Nephron (organoid): ENCODE results near the gene GAB1.
A peak's percentile ranks its signal among the peaks of the same experiment; 100 is the strongest.

ENCODE experiments used
- H3K27ac Mint-ChIP-seq, 3 experiments: 2 replicates each; pipeline ENCODE4 v1.8.0; 2020; ENCODE audit warnings: mixed read lengths in 3 of 3, mild to moderate bottlenecking in 2 of 3, moderate library complexity in 1 of 3
- H3K27me3 Mint-ChIP-seq: 2 replicates; pipeline ENCODE4 v1.8.0; 2021; ENCODE audit warnings: low read depth, mild to moderate bottlenecking, moderate library complexity, mixed read lengths
- H3K36me3 Mint-ChIP-seq: 2 replicates; pipeline ENCODE4 v1.8.0; 2020; ENCODE audit warnings: low read depth, mixed read lengths
- H3K4me1 Mint-ChIP-seq: 2 replicates; pipeline ENCODE4 v1.8.0; 2020; ENCODE audit warnings: mixed read lengths
- H3K4me3 Mint-ChIP-seq, 3 experiments: 2 replicates each; pipeline ENCODE4 v1.8.0; 2020; ENCODE audit warnings: mild to moderate bottlenecking in 3 of 3, mixed read lengths in 3 of 3, moderate library complexity in 2 of 3
- H3K9me3 Mint-ChIP-seq: 2 replicates; pipeline ENCODE4 v1.8.0; 2020; ENCODE audit warnings: mixed read lengths
- CTCF ChIP-seq, 3 experiments: fragments of 200-600 bp; sonication (generic); IDR thresholded peaks; one replicate each; pipeline ENCODE4 v1.5.0; 2021; ENCODE audit warnings: antibody characterized with exemption in 3 of 3; ENCODE audit not compliant: unreplicated experiment in 3 of 3

Gene GAB1

GRCh38 chr4:143384381-143384994 is 47.8 kb downstream of the GAB1 start:
- no peaks in the 10 kb centered on the region for H3K27me3 Mint-ChIP-seq

GRCh38 chr4:143386812-143387211 is 50.1 kb downstream of the GAB1 start:
- Mint-ChIP-seq H3K36me3 (no peaks in the 10 kb centered on the region), H3K4me3 (no peak overlapping the region), H3K27me3 (no peaks in the 10 kb centered on the region), H3K4me1 (peaks cover 69% of the 10 kb centered on the region), H3K27ac (no peak overlapping the region), H3K9me3 (no peaks in the 10 kb centered on the region)
- TF ChIP-seq CTCF (IDR thresholded peaks at IDR 0.05; ENCODE audit: unreplicated experiment in 3 of 3): no peak

More at GRCh38 chr4:143384381-143384994, 47.8 kb downstream of the GAB1 start:
- H3K4me1 Mint-ChIP-seq: peaks cover 66% of the 10 kb centered on the region
- H3K36me3 Mint-ChIP-seq: no peaks in the 10 kb centered on the region
- H3K4me3 Mint-ChIP-seq: no peak overlapping the region
- no peaks in the 10 kb centered on the region for H3K9me3 Mint-ChIP-seq
- H3K27ac Mint-ChIP-seq: peak overlapping the region; percentile 27 to 75 (median 66)
- TF ChIP-seq CTCF (IDR thresholded peaks at IDR 0.05; ENCODE audit: unreplicated experiment in 3 of 3): no peak

- Mint-ChIP-seq H3K27me3 (no peaks in the 10 kb centered on the region), H3K36me3 (no peaks in the 10 kb centered on the region), H3K9me3 (no peaks in the 10 kb centered on the region), H3K27ac (peak overlapping the region in 2 of 3 experiments; percentile 40 to 78), H3K4me1 (peaks cover 61% of the 10 kb centered on the region), H3K4me3 (no peak overlapping the region)
- no peak for TF ChIP-seq CTCF (IDR thresholded peaks at IDR 0.05; ENCODE audit: unreplicated experiment in 3 of 3)
These were observed 53.0 kb downstream of the GAB1 start for GRCh38 chr4:143389579-143390195.

- Mint-ChIP-seq H3K27me3 (no peaks in the 10 kb centered on the region), H3K9me3 (no peaks in the 10 kb centered on the region), H3K4me1 (peaks cover 54% of the 10 kb centered on the region), H3K4me3 (no peak overlapping the region), H3K27ac (peak overlapping the region; percentile 6 to 18 (median 8)), H3K36me3 (no peaks in the 10 kb centered on the region)
- TF ChIP-seq CTCF (IDR thresholded peaks at IDR 0.05; ENCODE audit: unreplicated experiment in 3 of 3): no peak
These were observed 54.1 kb downstream of the GAB1 start for GRCh38 chr4:143390764-143391163.

GRCh38 chr4:143391261-143391660 is 54.6 kb downstream of the GAB1 start:
- Mint-ChIP-seq H3K4me1 (peaks cover 58% of the 10 kb centered on the region), H3K27ac (peak overlapping the region; percentile 6 to 18 (median 8)), H3K36me3 (no peaks in the 10 kb centered on the region), H3K9me3 (no peaks in the 10 kb centered on the region), H3K27me3 (no peaks in the 10 kb centered on the region), H3K4me3 (peak overlapping the region in 1 of 3 experiments; percentile 24)
- TF ChIP-seq CTCF (IDR thresholded peaks at IDR 0.05; ENCODE audit: unreplicated experiment in 3 of 3): no peak

GRCh38 chr4:143391895-143392294 is 55.2 kb downstream of the GAB1 start:
- Mint-ChIP-seq H3K27ac (peak overlapping the region; percentile 6 to 83 (median 8)), H3K4me3 (peak overlapping the region in 1 of 3 experiments; percentile 46), H3K27me3 (no peaks in the 10 kb centered on the region), H3K4me1 (peaks cover 60% of the 10 kb centered on the region), H3K36me3 (no peaks in the 10 kb centered on the region), H3K9me3 (no peaks in the 10 kb centered on the region)
- no peak for TF ChIP-seq CTCF (IDR thresholded peaks at IDR 0.05; ENCODE audit: unreplicated experiment in 3 of 3)
